CD4-positive, alpha-beta T cell treated with Interleukin-15 for 1 hour (primary cell): ENCODE results near the gene TMEM164.

Experiments used
- DNase-seq: peaks from one replicate; pipeline ENCODE4 v3.0.0-alpha.2; 2020

Gene TMEM164

DNA sequence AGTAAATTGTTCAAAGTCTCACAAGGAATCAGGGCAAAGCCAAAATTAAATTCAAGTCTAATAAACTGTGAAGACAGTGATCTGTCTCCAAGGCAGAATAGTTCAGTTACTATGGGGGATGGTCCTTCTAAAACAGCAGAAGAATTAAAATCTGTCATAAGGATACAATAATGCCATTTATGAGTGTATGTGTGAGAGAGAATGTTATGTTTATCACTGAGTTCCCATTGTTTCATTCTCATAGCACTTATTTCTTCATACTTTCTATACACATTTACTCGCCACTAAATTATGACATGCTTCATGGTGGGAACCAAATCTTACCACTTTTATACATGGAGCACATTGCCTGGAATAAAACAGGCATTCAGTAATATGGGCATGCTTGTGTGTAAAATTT is 212.5 kb downstream of the TMEM164 start:
- DNase-seq, result no peak

GRCh38 chrX:110216027-110216426 is 213.1 kb downstream of the TMEM164 start:
- DNase-seq, result no peak

GRCh38 chrX:110218591-110218990 is 215.7 kb downstream of the TMEM164 start:
- no peak for DNase-seq

DNA sequence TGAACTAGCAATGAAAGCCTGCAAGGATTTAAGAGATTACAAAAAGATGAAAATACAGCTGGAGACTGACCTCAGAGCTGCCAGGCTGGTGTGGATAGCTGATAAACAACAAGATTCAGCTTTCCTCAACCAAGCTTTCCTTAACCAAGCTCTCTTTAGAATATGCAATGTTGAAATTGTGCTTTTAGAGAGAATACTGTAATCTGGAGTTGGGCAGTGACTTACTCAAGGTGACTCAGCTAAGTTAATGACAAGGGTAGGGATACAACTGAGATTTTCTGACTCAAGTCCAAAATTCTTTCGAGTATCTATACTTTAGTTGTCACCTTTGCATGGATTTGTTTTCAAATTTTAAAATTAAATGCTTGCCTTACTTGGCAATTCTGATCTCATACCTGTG is 217.0 kb downstream of the TMEM164 start:
- no peak for DNase-seq

GRCh38 chrX:110222497-110223257 is 219.8 kb downstream of the TMEM164 start:
- no peak for DNase-seq

DNA sequence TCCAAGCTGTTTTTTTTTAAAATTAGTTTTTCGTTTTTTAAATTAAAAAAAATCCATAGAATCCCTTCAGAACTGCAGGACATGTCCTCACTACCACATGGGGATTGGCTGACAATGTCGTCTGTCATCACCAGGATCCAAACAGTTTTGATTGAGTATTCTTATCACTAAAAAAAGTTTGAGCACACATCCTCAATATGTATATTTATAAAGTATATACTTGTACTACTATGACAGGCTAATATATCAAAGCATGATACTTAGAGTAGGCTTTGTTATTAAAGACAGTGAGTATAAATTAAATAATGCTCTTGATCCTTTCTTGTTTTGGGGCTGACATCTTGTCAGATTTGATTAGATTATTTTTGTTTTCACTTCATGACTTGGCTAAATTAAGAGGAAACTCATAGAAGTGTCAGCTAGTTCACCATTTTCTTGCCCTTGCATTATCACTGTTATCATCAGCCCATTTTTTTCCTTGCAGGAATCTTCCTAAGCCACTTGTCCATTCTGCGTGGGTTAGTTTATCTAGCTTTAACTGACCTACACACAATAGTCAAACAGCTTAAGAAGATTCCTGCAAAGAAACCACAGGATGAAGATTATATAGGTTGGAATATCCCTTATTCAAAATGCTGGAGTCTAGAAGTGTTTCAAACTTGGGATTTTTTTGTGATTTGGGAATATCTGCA is 222.2 kb downstream of the TMEM164 start:
- DNase-seq, result no peak

DNA sequence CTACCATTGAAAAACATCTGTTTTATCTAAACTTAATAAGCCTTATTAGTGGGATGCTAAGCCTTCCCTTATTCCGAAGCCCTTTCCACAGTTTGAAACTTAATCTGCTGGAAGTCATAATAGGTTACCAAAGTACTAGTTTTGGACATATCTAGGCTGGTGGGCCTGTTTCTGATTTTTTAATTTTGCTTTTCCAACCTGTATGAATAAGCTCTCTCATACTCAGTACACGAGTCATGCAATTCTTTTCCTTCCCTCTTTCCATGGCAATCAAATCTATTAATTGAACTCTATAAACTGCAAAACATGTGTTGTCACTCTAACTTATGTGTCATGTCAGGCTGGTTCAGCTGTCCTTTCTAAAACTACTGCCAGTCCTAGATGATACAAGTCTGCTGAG is 224.0 kb downstream of the TMEM164 start:
- no peak for DNase-seq
